HEK293T (cell line): Measurements from ENCODE around the gene SUPT3H.

ENCODE experiments used
- ARNT ChIP-seq: fragments of 450-650 bp; IDR thresholded peaks from 2 replicates; pipeline ENCODE4 v1.6.1; 2017; ENCODE audit warnings: mild to moderate bottlenecking
- BHLHE40 ChIP-seq: fragments of 450-650 bp; IDR thresholded peaks from 2 replicates; pipeline ENCODE4 v1.6.1; 2016; ENCODE audit warnings: mild to moderate bottlenecking, moderate library complexity, borderline replicate concordance
- CTBP1 ChIP-seq: fragments of 450-650 bp; IDR thresholded peaks from 2 replicates; pipeline ENCODE4 v1.6.1; 2016; ENCODE audit warnings: borderline replicate concordance
- ELF4 ChIP-seq: fragments of 450-650 bp; IDR thresholded peaks from 2 replicates; pipeline ENCODE4 v1.6.1; 2017; ENCODE audit warnings: antibody characterized with exemption
- FOXA1 ChIP-seq: fragments of 450-650 bp; IDR thresholded peaks from 2 replicates; pipeline ENCODE4 v1.6.1; 2016; ENCODE audit warnings: mild to moderate bottlenecking
- FOXK2 ChIP-seq: fragments of 450-650 bp; IDR thresholded peaks from 2 replicates; pipeline ENCODE4 v1.6.1; 2016; ENCODE audit warnings: mild to moderate bottlenecking
- L3MBTL2 ChIP-seq: fragments of 450-650 bp; conservative IDR thresholded peaks from 2 replicates; pipeline ENCODE4 v1.6.1; 2016; ENCODE audit warnings: mild to moderate bottlenecking
- LEF1 ChIP-seq: fragments of 450-650 bp; IDR thresholded peaks from 2 replicates; pipeline ENCODE4 v1.6.1; 2017; ENCODE audit warnings: mild to moderate bottlenecking, borderline replicate concordance
- PKNOX1 ChIP-seq: fragments of 450-650 bp; IDR thresholded peaks from 2 replicates; pipeline ENCODE4 v1.6.1; 2016
- SP1 ChIP-seq: fragments of 450-650 bp; IDR thresholded peaks from 2 replicates; pipeline ENCODE4 v1.6.1; 2017
- TARDBP ChIP-seq: fragments of 450-650 bp; IDR thresholded peaks from 2 replicates; pipeline ENCODE4 v1.6.1; 2016
- ZNF384 ChIP-seq: fragments of 450-650 bp; IDR thresholded peaks from 2 replicates; pipeline ENCODE4 v1.6.1; 2016

- no peak for TF ChIP-seq BHLHE40
- no peak for TF ChIP-seq PKNOX1
- TF ChIP-seq ARNT, result no peak
- no peak for TF ChIP-seq ZNF384
- TF ChIP-seq SP1, result no peak
- TF ChIP-seq ELF4, result no peak
- TF ChIP-seq FOXA1, result no peak
- TF ChIP-seq L3MBTL2, result no peak
- no peak for TF ChIP-seq LEF1
- TF ChIP-seq FOXK2, result no peak
- TF ChIP-seq TARDBP, result no peak
- TF ChIP-seq CTBP1, result no peak
Measured at GRCh38 chr6:45364466-45364865, 13.3 kb downstream of the SUPT3H start.
